Adrenal gland (tissue), 5 donors: ENCODE results near the gene AQP2.

Experiments used
- CTCF ChIP-seq, 6 experiments: fragments of 450-650 bp in 4 of 6; fragments of 200-600 bp in 2 of 6; sonication (generic) in 1 of 6; IDR thresholded peaks; 1 replicate in 5 of 6; 2 replicates in 1 of 6; pipeline versions ENCODE4 v1.5.1 to v1.8.0; 2016 to 2021; ENCODE audit warnings: antibody characterized with exemption in 6 of 6, mild to moderate bottlenecking in 2 of 6, moderate library complexity in 1 of 6
- POLR2A ChIP-seq, 2 donors: fragments of 450-650 bp; IDR thresholded peaks; one replicate each; pipeline ENCODE4 v1.6.1; 2017; ENCODE audit warnings: antibody characterized with exemption in 2 of 2, mild to moderate bottlenecking in 2 of 2, moderate library complexity in 1 of 2
- donor health status: DM: no; HTN: no; CAD: no.

GRCh38 chr12:49972129-49972528, 21.6 kb downstream of the AQP2 start:
- TF ChIP-seq CTCF (IDR thresholded peaks at IDR 0.05): no peak
- no peak for TF ChIP-seq POLR2A (IDR thresholded peaks at IDR 0.05)
